ENCODE measurements around the gene LPIN1.
"Not testable (repeated sequence)": the region's sequence is repeated elsewhere in the genome, so short reads cannot be mapped to it uniquely, and the experiment has no call there.

LPIN1 gene

GRCh38 chr2:11813951-11814350, 67.5 kb downstream of the LPIN1 start:
- H3K9me3 ChIP-seq (ENCODE audit: insufficient read depth, low read length), result no peaks in the 10 kb centered on the region
- TF ChIP-seq EZH2phosphoT487 (IDR thresholded peaks at IDR 0.05; ENCODE audit: low read depth) (no peak), CTCF (IDR thresholded peaks at IDR 0.05; ENCODE audit: low read depth, low read length) (no peak)
- H3K27me3 ChIP-seq (ENCODE audit: low read depth, low read length), result no peaks in the 10 kb centered on the region
- H3K9ac ChIP-seq (ENCODE audit: low read length), result no peak overlapping the region
- no peaks in the 10 kb centered on the region for H4K20me1 ChIP-seq (ENCODE audit: insufficient read depth, low read length)
- H3K79me2 ChIP-seq (ENCODE audit: low read length), result no peaks in the 10 kb centered on the region
- H2AFZ ChIP-seq (ENCODE audit: low read depth, low read length), result no peak overlapping the region
- no peak overlapping the region for H3K4me2 ChIP-seq (ENCODE audit: low read length)
- no peak overlapping the region for H3K4me3 ChIP-seq (ENCODE audit: low read length)
- H3K4me1 ChIP-seq (ENCODE audit: low read length), result no peaks in the 10 kb centered on the region
- peaks cover 17% of the 10 kb centered on the region for H3K36me3 ChIP-seq (replicated peaks; ENCODE audit: low read depth, low read length)
- H3K27ac ChIP-seq (ENCODE audit: low read length), result no peak overlapping the region

GRCh38 chr2:11814979-11815510, 68.6 kb downstream of the LPIN1 start:
- no peak overlapping the region for H3K27ac ChIP-seq (ENCODE audit: low read length)
- no peaks in the 10 kb centered on the region for H3K79me2 ChIP-seq (ENCODE audit: low read length)
- H3K36me3 ChIP-seq (replicated peaks; ENCODE audit: low read depth, low read length), result peaks cover 27% of the 10 kb centered on the region
- H3K4me1 ChIP-seq (ENCODE audit: low read length), result no peaks in the 10 kb centered on the region
- H4K20me1 ChIP-seq (ENCODE audit: insufficient read depth, low read length), result peaks cover 10% of the 10 kb centered on the region
- no peaks in the 10 kb centered on the region for H3K9me3 ChIP-seq (ENCODE audit: insufficient read depth, low read length)
- H3K4me3 ChIP-seq (ENCODE audit: low read length), result no peak overlapping the region
- no peak overlapping the region for H2AFZ ChIP-seq (ENCODE audit: low read depth, low read length)
- TF ChIP-seq CTCF (IDR thresholded peaks at IDR 0.05; ENCODE audit: low read depth, low read length), result no peak
- no peak for TF ChIP-seq EZH2phosphoT487 (IDR thresholded peaks at IDR 0.05; ENCODE audit: low read depth)
- no peak overlapping the region for H3K9ac ChIP-seq (ENCODE audit: low read length)
- H3K4me2 ChIP-seq (ENCODE audit: low read length), result no peak overlapping the region
- H3K27me3 ChIP-seq (ENCODE audit: low read depth, low read length), result no peaks in the 10 kb centered on the region

DNA sequence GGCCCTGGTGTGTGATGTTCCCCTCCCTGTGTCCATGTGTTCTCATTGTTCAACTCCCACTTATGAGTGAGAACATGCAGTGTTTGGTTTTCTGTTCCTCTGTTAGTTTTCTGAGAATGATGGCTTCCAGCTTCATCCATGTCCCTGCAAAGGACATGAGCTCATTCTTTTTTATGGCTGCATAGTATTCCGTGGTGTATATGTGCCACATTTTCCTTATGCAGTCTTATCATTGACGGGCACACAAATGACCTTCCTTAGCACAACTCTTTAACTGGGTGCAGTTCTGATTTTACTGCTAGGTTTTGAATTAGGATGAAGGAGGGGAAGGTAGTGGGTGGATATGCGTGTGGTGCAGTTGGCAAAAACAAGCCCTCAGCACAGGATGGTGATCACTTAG, 70.5 kb downstream of the LPIN1 start:
- H3K79me2 ChIP-seq (ENCODE audit: low read length); H4K20me1 ChIP-seq (ENCODE audit: insufficient read depth, low read length); H3K4me1 ChIP-seq (ENCODE audit: low read length); H3K9me3 ChIP-seq (ENCODE audit: insufficient read depth, low read length); H3K9ac ChIP-seq (ENCODE audit: low read length); H3K4me3 ChIP-seq (ENCODE audit: low read length); H3K4me2 ChIP-seq (ENCODE audit: low read length); H3K27me3 ChIP-seq (ENCODE audit: low read depth, low read length); H2AFZ ChIP-seq (ENCODE audit: low read depth, low read length); H3K27ac ChIP-seq (ENCODE audit: low read length): not testable (repeated sequence)
- H3K36me3 ChIP-seq (replicated peaks; ENCODE audit: low read depth, low read length), result peaks cover 39% of the 10 kb centered on the region

GRCh38 chr2:11819235-11819729, 72.8 kb downstream of the LPIN1 start:
- Histone ChIP-seq H3K9ac (ENCODE audit: low read length) (no peak overlapping the region), H3K4me2 (ENCODE audit: low read length) (no peak overlapping the region), H3K27me3 (ENCODE audit: low read depth, low read length) (peaks cover 7% of the 10 kb centered on the region), H4K20me1 (ENCODE audit: insufficient read depth, low read length) (peaks cover 20% of the 10 kb centered on the region), H3K4me3 (ENCODE audit: low read length) (no peak overlapping the region), H3K9me3 (ENCODE audit: insufficient read depth, low read length) (no peaks in the 10 kb centered on the region), H2AFZ (ENCODE audit: low read depth, low read length) (no peak overlapping the region), H3K4me1 (ENCODE audit: low read length) (no peaks in the 10 kb centered on the region), H3K36me3 (replicated peaks; ENCODE audit: low read depth, low read length) (peaks cover 50% of the 10 kb centered on the region), H3K79me2 (ENCODE audit: low read length) (no peaks in the 10 kb centered on the region), H3K27ac (ENCODE audit: low read length) (no peak overlapping the region)
- TF ChIP-seq EZH2phosphoT487 (IDR thresholded peaks at IDR 0.05; ENCODE audit: low read depth), result no peak
- TF ChIP-seq CTCF (IDR thresholded peaks at IDR 0.05; ENCODE audit: low read depth, low read length), result no peak

Data from OCI-LY3 (cell line).